GM21529 (cell line): ENCODE results near the gene C3orf49.

Experiments
- ATAC-seq: cut with Tn5 transposase; IDR thresholded peaks from one replicate; pipeline ENCODE4 v1.9.1; 2021; ENCODE audit not compliant: unreplicated experiment

The C3orf49 gene, protein sequence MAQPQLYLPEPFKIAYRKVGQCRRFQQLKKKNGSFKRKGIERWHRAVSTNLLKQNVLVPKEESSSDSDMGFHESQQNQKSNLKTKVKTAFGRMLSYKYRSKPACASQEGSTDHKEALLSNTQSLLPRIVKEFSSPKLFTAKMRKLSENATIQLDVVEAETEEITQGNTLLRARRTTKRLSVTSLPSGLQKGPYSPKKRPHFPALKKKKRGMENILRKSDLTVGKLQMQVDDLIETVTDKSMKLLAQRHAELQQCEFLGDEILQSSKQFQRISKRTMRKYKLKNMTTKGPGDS

DNA sequence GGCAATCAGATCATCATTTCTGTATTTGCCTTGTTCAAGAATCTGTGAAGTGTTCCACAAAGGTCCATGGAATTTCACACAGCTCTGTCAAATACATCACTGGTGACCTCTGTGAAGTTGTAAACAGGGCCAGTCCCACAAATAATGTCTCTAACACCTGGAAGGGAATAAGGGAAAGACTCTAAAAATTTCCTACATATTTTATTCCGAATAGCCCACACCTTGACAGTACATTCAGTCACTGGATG lies at the start of gene C3orf49:
Gene C3orf49 (plus strand): TSS at position 149 of the 248 bp plus-strand sequence. CDS start 173 bp downstream, outside the sequence.
- no peak for ATAC-seq

DNA sequence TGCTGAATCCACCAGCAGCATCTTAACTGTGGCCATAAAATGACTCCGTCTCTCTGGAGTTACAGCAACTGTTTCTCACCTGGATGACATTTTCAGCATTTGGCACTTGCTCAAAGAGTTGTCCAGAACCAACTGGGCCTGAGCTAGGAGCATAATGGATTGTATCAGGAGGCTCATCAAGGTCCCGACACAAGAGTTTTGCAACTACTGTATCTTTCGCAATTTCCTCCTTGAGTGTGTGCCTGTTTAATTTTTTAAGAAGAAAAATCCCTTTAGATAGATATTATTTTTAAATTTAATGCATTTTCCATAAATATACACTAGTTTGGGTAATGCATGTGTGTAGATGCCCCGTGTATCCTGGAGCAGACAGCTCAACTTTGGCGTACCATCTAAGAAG lies 44.3 kb upstream of the C3orf49 start:
- no peak for ATAC-seq

DNA sequence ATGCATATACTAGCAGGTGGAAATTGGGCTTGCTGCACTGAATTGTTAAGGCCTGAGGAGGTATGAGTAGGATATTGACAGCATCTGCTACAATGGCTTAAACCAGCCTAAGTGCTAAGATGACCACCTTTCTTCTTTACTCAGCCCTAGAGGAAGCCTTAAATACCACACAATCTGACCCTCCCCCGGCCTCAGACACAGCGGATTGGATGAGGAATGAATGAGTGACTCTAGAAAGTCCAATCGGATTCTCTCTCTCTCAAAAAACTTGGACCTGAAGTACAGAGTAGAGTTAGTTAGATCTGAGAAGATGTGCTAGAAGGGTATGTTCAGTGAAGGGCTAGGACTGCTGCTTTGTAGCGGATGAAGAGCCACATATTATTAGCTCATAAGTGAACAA lies 39.9 kb upstream of the C3orf49 start:
- no peak for ATAC-seq

DNA sequence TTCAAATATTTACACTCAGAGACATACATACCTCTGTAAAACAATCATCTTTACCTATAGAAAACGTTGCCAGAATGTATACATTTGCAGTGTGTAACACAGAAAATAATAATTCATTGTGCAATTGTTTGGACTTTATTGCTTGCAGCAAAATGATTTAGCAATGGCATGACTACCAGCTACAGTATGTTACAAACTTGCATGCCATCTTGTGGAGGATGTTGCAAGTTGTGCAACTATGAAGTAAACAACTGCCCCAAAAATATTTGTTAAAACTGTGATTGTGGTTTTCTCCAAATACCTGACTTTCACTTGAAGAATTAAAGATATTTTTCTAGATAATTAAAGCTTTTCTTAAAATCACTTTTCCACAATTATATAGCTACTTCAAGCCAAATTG lies 27.1 kb upstream of the C3orf49 start:
- ATAC-seq, result no peak

DNA sequence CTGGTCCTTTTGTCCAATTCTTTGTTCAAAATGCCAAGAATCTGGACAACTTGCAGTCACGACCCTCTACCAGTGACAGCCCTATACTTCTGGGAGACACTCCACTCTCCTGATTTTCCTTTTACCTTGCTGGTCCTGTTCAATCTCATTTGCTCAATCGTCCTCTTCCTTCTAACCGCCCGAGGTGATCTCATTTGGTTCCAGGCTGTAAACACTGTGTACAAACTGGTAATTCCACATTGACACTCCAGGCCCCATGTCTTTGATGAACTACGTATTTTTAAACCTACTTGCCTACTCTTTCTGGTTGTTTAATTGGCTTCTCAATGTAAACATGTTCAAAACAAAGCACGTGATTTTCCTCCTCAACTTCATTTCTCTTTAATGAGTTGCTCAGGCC lies 23.7 kb upstream of the C3orf49 start:
- ATAC-seq, result no peak

DNA sequence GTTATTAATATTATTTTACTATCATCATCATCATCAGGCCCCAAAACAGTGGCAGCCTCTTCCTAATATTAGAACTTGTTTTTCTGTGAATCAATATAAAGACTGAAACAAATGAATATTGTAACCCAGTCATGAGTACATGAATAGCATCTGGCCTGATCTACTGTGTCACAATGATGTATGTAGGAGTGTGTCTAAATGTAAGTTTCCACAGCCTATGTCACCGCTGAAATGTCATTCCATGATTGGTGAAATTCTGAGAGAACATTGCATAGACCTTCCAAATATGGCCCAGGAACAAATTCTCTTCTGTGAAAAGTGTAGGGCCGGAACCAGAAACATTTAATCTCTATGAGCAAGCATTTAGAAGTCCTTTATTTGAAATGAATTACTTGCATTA lies 20.6 kb upstream of the C3orf49 start:
- no peak for ATAC-seq

DNA sequence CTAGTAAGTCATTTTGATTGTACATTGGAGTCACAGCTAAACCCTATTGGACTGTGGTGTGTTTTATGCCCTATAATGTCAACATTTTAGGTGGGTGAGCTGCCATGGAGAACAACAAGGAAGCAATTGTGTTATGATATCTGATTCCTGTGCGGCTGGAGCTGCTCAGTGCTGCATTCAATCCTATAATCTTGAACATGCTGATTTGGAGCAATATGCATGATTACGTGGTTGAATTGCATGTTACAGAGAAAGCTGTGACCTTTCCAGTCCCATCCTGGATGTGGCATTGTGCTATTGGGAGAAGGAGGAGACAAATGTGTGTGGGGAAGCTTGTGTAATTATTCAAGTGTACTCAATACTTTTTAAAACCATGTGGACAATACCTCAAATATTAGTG lies 20.1 kb upstream of the C3orf49 start:
- ATAC-seq, result no peak

DNA sequence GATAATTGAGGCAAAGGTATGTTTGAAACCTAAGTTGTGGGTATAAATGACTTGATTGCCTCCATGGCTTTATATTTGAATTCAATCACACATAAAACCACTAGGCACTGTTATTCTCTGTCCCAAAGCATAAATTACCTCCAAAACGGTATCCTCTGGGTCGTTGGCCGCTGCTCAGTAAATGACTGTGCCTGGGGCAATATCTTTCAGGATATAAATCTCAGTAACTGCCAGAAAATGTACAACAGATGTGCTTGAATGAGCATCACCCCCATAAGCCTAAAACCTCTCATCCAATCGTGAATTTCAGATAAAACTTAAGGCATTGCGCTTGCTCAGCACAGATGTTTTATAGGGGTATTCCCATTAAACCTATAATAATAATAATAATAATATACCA lies 19.0 kb upstream of the C3orf49 start:
- ATAC-seq, result no peak

DNA sequence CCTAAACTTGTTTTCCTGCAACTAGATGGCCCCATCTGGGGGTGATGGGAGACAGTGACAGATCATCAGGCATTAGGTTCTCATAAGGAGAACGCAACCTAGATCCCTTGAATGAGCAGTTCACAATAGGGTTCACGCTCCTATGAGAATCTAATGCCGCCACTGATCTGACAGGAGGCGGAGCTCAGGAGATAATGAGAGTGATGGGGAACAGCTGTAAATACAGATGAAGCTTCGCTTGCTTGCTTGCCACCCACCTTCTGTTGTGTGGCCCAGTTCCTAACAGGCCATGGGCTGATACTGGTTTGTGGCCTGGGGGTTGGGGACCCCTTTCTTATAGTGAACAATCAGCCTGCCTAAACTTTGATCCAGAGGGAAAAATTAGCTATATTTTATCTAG lies 15.2 kb upstream of the C3orf49 start:
- ATAC-seq, result no peak

DNA sequence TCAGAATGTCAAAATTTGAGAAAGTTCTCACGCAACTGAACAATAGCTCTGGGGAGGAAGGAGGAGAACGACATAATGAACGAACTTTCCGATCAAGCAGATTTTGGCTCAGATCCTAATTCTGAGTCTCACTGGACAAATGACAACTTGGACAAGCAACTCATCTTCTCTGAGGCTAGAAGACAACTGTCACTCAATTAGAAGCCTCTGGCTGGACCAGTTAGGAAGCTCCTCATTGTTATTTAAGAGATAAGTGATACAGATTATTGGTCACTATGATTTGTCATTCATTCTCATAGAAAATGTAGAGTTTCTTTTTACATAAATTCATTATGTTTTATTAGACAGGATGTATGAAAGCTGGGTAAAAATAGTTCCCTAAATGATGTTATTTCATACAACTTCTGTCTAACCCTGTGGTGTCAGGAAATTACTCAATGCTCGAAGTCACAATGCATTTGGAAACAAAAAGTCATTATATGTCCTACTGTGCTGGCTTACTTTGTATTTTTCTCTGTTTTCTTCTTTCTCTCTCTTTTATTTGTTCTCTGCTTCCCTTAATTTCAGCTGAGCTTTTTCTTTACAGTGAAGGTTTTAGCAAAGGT lies 11.0 kb upstream of the C3orf49 start:
- ATAC-seq, result no peak

DNA sequence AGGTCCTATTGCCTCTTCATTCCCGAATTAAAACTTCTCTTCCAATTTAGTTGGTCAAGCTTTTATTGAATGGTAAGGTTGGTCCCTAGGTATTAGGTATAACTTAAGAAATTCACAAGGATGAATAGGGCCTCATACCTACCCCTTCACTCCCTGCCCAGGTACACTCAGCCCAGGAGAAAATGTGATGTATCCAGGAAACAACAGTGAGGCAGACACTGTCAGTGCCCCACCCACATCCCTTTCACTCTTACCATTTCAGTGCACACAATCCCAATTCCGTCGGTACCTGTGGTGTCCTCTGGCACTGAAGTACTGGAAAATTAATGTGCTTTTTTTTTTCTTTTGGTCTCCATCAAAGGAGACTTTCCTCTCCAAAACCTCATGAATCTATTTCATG lies 10.5 kb upstream of the C3orf49 start:
- ATAC-seq, result no peak

DNA sequence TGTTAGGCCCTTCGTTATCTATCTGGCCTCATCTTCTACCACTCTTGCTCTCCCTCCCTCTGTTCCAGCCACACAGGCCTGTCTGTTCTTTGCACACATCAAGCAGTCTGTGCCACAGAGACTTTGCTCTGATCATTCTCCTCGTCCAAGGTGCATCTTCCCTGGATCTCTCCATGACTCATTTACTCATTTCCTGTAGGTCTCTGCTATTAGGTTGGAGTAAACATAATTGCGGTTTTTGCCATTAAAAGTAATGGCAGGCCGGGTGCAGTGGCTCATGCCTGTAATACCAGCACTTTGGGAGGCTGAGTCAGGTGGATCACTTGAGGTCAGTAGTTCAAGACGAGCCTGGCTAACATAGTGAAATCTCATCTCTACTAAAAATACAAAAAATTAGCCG lies 9.5 kb upstream of the C3orf49 start:
- ATAC-seq, result no peak

DNA sequence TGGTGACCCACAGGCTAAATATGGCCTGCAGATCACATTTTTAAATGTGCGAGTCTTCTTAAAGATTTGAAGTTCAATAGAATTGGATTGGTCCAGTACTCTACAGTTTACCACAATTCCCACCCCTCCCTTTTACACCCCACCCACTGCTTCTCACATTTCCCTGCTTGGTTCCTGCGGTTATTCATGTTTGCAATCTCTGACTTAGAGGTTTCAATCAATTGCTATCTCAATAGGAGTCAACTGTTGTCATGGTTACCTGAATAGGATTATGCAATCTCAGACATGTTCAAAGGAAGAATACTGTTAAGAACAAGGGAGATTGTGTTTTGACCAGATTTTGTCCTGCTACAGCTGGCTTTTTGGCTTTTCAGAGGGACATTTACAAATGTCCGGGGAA lies 4.9 kb upstream of the C3orf49 start:
- ATAC-seq, result no peak

DNA sequence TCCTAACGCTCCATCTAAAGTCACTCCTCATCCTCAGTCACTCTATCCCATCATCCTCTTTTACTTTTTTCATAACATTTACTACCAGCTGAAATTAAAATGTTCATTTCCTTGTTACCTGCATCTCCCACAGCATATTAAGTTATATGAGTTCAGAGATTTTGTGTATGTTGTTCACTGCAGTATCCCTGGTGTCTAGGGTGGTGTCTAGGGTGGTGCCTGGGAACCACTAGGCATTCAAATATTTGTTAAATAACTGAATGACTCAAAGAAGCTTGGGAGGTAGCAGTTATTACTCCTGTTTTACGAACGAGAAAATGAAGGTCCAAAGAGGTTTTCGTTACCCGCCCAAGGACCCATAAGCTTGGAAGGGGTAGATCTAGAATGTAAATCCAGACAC lies 1.9 kb upstream of the C3orf49 start:
- ATAC-seq, result no peak

DNA sequence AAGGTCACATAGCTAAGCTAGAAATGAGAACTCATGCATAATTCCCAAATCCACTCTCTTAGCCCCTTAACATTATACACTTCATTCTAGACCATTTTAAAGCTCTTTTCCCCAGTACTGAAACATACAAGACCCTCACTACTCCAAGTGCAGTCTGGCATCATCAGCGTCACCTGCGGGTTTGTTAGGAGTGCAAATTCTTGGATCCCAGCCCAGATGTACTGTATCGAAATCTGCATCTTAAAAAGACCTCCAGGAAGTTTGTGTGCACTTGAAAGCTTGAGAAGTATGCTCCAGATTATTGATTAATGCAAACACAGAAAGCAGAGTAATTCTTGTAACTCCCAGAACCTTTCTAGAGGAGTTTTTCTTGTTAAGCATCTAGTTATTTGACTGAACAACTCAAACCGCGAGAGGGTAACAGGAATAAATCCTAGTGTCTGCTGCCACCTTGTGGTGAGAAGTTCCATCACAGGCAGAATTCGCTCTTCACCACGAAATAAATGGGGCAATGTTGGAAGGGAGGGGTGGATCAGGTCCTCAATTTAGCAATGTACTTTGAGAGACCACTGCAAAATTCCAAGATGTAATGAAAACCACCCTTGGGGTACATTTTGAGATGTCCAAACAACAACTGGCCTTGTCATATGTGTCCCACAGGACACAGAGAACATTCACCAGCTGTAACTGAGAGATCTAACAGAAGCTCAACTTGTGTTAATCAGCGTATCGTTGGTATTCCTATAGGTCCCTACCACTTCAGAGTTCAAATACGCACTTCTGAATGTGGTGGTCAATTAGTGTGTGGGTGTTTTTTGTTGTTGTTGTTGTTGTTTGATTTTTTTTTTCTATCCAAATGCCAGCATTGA lies 583 bp upstream of the C3orf49 start:
- ATAC-seq, result peak; percentile 77

DNA sequence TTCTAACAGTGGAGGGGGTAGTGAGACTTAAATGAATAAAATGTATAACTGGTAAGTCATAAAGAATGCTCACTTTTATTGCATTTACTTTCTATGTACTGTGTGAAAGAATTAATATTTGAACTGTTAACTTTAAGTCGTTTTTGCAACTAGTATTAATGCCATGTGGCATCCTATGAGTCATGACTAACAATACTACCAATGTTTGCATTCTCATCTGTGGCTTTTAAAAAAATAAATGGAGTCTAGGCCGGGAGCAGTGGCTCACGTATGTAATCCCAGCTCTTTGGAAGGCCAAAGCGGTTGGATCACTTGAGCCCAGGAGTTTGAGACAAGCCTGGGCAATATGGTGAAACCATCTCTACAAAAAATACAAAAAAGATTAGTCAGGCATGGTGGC lies 5.2 kb downstream of the C3orf49 start:
- ATAC-seq, result no peak

DNA sequence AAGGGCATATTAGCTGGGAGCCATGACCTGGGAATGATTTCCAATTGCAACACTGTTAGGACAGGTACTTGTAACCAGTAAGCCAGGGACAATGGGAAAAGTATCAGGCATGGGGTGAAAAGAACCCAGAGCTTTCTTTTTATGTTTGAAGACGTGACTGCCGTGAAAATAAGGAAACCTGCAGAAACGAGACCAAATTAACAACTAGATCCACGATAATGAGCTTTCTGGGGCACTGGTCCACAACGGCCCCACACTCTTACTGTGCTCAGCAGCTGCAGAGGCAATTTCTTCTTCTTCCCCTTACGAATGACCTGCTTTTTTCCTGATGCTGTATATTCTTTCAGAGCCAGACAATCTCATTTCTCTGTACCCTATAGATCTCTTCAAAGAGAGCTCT lies 11.4 kb downstream of the C3orf49 start:
- no peak for ATAC-seq

DNA sequence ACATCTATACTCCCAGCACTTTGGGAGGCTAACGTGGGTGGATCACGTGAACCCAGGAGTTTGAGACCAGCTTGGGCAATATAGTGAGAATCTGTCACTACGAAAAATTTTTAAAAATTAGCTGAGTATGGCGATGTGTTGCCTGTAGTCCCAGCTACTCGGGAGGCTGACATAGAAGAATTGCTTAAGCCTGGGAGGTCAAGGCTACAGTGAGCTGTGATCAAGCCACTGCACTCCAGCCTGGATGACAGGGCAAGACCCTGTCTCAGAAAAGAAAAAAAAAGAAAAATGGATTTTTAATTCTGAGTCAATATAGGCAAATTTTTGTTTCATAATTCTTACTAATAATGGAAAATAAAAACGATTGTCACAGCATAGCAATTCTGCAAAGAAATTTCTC lies 13.3 kb downstream of the C3orf49 start:
- ATAC-seq, result no peak

DNA sequence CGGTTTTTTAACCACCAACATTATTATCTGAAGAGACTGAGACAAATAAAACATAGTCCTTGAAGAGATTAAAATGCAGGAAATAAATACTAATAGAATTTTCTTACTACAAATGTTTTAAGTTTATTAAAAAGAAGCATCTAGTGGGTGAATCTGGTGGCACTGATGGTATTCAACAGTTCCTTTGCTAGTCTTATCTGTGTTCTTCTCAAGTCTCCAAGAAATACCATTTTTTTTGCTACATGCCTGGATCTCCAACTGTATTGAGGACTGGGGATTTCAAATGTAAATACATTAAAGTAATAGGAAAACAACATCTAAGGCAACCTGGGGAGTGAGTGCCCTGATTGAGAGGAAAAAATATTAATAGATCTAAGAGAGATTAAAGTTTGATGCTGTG lies 22.6 kb downstream of the C3orf49 start:
- ATAC-seq, result no peak

DNA sequence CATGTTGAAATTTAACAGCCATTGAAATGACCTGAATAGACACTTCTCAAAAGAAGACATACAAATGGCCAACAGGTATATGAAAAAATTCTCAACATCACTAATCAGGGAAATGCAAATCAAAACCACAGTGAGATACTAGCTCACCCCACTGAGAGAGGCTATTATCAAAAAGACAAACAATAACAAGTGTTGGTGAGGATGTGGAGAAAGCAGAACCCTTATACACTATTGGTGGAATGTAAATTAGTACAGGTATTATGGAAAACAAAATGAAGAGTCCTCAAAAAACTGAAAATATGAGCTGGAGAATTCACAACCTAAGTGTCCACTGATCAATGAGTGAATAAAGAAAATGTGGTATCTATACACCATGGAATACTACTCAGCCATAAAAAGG lies 23.0 kb downstream of the C3orf49 start:
- ATAC-seq, result no peak

DNA sequence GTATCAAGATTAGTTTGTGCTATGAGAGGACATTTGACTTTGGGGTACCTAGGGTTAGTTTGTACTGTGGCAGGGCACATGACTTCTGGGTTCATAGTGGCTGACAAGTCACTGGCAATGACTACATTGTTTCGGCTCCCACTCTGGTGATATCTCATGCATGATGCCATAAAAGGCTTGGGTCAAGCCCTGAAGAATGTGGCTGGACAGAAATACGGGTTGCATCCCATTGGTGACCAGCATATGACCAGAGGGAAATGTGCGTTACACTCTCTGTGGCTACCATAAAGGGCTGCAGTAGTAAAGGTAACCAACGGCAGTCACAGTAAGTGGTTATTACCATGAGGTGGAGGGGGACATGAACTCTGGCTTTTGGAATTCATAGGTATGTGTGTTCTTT lies 26.1 kb downstream of the C3orf49 start:
- ATAC-seq, result no peak

DNA sequence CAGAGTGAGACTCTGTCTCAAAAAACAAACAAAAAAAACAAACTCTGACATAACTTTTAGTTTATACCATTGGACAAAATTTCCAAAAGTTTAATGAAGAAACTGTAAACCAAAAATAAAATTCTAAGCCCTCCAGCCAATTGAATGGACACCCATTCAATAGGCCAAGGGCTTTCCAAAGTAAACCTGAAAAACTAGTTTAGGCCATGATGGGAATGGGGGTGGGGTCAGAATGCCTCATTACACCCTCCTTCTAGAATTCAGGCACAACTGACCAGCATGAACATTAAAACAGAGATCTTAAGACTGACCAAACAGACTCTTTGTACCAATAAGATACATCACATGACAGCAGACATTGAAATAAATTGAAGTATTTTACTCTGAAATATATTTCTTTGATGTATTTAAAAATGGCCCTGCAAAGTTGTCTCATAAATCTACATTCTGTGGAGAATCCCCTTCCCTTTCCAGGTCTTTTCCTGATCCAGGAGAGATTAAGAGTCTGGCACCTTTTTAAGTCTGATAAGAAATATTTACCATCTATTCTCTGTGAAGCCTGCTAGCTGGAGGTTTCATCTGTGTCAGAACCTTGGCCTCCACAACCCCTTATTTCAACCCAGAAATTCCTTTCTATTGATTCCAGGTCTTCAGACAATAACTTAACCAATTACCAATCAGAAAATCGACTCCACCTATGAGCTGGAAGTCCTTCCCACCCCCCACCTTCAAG lies 28.8 kb downstream of the C3orf49 start:
- no peak for ATAC-seq
